Karpas-422 (cell line): Measurements from ENCODE around the gene RHOV. TPM values are rescaled to one million over a fixed set of nuclear protein-coding genes. Genes with fewer than 3 reads are reported as not detected.
A peak's percentile ranks its signal among the peaks of the same experiment; 100 is the strongest.

Experiments used
- DNase-seq: peaks from one replicate; pipeline ENCODE4 v3.0.0-alpha.2; 2015
- H2AFZ ChIP-seq: fragments of 200-600 bp; sonication (generic); 2 replicates; pipeline ENCODE4 v1.6.1; 2014; ENCODE audit warnings: antibody characterized with exemption, low read length, mixed read lengths
- H3K27ac ChIP-seq: fragments of 200-600 bp; sonication (generic); 2 replicates; pipeline ENCODE4 v1.5.1; 2014; ENCODE audit warnings: mild to moderate bottlenecking, low read length, moderate library complexity
- H3K27me3 ChIP-seq: fragments of 200-600 bp; sonication (generic); 2 replicates; pipeline ENCODE4 v1.6.1; 2014; ENCODE audit warnings: low read length, mixed read lengths
- H3K36me3 ChIP-seq: fragments of 200-600 bp; sonication (generic); 2 replicates; pipeline ENCODE4 v1.6.1; 2014; ENCODE audit warnings: low read length, mixed read lengths; ENCODE audit not compliant: insufficient read depth
- H3K4me1 ChIP-seq: fragments of 200-600 bp; sonication (generic); 2 replicates; pipeline ENCODE4 v1.6.1; 2014; ENCODE audit warnings: mild to moderate bottlenecking, low read length, mixed read lengths
- H3K4me2 ChIP-seq: fragments of 200-600 bp; sonication (generic); 2 replicates; pipeline ENCODE4 v1.6.1; 2014; ENCODE audit warnings: low read length, low read depth, mild to moderate bottlenecking; ENCODE audit not compliant: poor library complexity, severe bottlenecking
- H3K4me3 ChIP-seq: fragments of 200-600 bp; sonication (generic); 2 replicates; pipeline ENCODE4 v1.5.1; 2014; ENCODE audit warnings: mild to moderate bottlenecking, antibody characterized with exemption, low read length, mixed read lengths
- H3K79me2 ChIP-seq: fragments of 200-600 bp; sonication (generic); 2 replicates; pipeline ENCODE4 v1.6.1; 2014; ENCODE audit warnings: mild to moderate bottlenecking, low read length, mixed read lengths
- H3K9ac ChIP-seq: fragments of 200-600 bp; sonication (generic); 2 replicates; pipeline ENCODE4 v1.6.0; 2014; ENCODE audit warnings: low read length
- H3K9me2 ChIP-seq: fragments of 200-600 bp; sonication (generic), shearing (Covaris generic); replicated peaks from 2 replicates; pipeline ENCODE4 v1.6.0; 2014; ENCODE audit warnings: mild to moderate bottlenecking, low read length, moderate library complexity; ENCODE audit not compliant: insufficient read depth
- H3K9me3 ChIP-seq: fragments of 300-700, 200-600 bp; sonication (generic); 2 replicates; pipeline ENCODE4 v1.6.1; 2014; ENCODE audit warnings: low read length, mixed read lengths
- H4K20me1 ChIP-seq: fragments of 200-600 bp; sonication (generic); 2 replicates; pipeline ENCODE4 v1.6.1; 2014; ENCODE audit warnings: mild to moderate bottlenecking, antibody characterized with exemption, low read length, low read depth; ENCODE audit not compliant: insufficient read depth
- total RNA-seq: library from RNA; depleted of rRNA; stranded (reverse); fragments of >200 nt; shearing (Covaris generic); gene quantifications from 2 replicates; pipeline ENCODE4 v1.2.3, GENCODE V29; 2014; ENCODE audit warnings: low replicate concordance

Gene RHOV
- total RNA-seq, 1 experiment from 2014 or later, result not detected

DNA sequence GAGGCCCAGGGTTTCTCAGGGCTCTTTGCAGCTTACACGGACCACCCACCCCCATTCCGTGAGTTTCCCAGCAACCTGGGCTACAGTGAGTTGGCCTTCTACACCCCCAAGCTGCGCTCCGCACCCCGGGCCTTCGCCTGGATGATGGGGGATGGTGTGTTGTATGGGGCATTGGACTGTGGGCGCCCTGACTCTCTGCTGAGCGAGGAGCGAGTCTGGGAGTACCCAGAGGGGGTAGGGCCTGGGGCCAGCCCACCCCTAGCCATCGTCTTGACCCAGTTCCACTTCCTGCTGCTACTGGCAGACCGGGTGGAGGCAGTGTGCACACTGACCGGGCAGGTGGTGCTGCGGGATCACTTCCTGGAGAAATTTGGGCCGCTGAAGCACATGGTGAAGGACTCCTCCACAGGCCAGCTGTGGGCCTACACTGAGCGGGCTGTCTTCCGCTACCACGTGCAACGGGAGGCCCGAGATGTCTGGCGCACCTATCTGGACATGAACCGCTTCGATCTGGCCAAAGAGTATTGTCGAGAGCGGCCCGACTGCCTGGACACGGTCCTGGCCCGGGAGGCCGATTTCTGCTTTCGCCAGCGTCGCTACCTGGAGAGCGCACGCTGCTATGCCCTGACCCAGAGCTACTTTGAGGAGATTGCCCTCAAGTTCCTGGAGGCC lies 25.6 kb upstream of the RHOV start:
- Histone ChIP-seq H2AFZ (no peak overlapping the region), H3K9me2 (no peaks in the 10 kb centered on the region), H3K27ac (no peak overlapping the region), H3K4me2 (no peak overlapping the region), H3K36me3 (peaks cover 12% of the 10 kb centered on the region), H3K79me2 (peaks cover 21% of the 10 kb centered on the region), H4K20me1 (0 out of 2 replicates have a peak, but pooled peaks cover 7% of the 10 kb centered on the region), H3K4me3 (no peak overlapping the region), H3K9ac (no peak overlapping the region), H3K9me3 (no peaks in the 10 kb centered on the region), H3K27me3 (no peaks in the 10 kb centered on the region), H3K4me1 (peaks cover 15% of the 10 kb centered on the region)
- no peak for DNase-seq

DNA sequence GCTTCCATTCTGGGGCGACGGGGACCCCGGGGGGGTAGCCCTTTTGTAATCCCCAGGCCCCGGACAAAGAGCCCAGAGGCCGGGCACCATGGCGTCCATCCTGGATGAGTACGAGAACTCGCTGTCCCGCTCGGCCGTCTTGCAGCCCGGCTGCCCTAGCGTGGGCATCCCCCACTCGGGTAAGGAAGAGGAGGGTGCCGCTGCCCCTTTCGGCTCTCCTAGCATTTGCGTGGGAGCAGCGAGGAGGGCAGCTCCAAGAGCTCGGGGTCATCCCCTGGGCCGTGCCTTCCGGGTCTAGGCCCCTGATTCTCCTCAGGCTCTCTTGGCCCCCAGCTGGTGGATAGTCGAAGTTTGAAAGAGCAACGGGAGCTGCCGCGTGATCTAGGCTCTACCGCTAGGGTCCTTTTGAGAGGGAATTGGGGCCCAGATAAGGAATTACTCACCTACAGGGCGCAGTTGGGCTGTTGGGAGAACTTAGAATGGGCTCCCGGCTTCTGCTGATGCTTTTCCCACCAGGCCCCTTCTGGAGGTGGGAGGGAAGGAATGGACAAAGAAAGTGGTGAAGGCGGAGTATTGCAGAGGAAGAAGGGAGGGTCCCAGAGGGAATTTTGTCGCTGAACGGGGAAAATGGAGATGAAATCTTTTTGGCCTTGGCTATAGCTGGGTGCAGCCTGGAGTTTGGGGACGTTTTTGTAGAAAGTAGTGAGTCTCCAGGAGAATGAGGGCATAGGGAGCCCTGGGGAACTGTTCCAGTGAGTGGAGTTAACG lies 20.8 kb upstream of the RHOV start:
- peak overlapping the region; percentile 44 for H2AFZ ChIP-seq
- peaks cover 17% of the 10 kb centered on the region for H3K79me2 ChIP-seq
- no peaks in the 10 kb centered on the region for H3K9me3 ChIP-seq
- H3K9ac ChIP-seq, result peak overlapping the region; percentile 86
- no peaks in the 10 kb centered on the region for H3K27me3 ChIP-seq
- no peak overlapping the region; the same call in 1 of the 2 replicates for H3K27ac ChIP-seq
- H3K9me2 ChIP-seq, result no peaks in the 10 kb centered on the region
- H3K4me3 ChIP-seq, result peak overlapping the region; percentile 88
- H3K36me3 ChIP-seq, result 0 out of 2 replicates have a peak, but pooled peaks cover 3% of the 10 kb centered on the region
- peak overlapping the region; percentile 98 for H3K4me2 ChIP-seq
- peaks cover 28% of the 10 kb centered on the region for H3K4me1 ChIP-seq
- H4K20me1 ChIP-seq, result 0 out of 2 replicates have a peak, but pooled peaks cover 3% of the 10 kb centered on the region
- peak; percentile 89 for DNase-seq

GRCh38 chr15:40893733-40894680 lies 20.0 kb upstream of the RHOV start, which contains the start of gene VPS18:
Gene VPS18, plus strand, starts transcription at chr15:40894450. Its CDS starts 319 bp downstream, at chr15:40894769.
- Histone ChIP-seq H3K4me2 (peak within 1 kb of the TSS; percentile 98), H3K4me3 (peak within 1 kb of the TSS; percentile 88), H2AFZ (peak within 1 kb of the TSS; percentile 84)

DNA sequence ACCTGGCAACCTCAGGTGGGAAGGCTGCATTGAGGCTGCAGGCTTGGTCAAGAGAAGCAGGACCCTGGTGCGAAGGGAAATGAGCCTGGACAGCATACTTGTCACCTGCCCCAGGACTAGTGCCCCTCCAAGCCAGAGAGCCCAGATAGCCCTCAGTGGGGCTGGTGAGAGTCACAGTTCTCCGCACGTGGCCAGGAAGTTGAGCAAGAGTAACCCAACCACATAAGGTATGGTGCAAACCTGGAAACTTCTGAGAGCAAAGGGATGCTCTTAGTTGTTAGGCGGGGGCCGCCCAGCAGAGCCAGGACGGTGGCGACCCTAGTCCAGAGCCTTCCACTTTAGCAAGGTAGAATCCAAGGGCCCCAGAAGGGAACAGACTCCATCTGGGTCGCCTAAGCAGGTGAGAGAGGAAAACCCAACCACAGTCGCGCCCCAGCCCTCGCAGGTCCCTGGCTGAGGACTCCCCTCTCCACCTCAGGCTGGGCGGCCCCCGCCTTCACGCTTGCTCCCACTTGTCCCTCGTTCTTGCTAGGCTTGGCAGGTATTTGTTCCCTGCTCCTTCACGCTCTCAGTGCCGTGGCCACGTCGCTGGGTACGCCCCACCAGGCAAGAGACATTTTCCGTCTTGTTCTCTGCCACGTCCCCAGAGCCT lies 19.1 kb upstream of the RHOV start:
- Histone ChIP-seq H3K4me3 (no peak overlapping the region), H3K9me2 (no peaks in the 10 kb centered on the region), H3K9ac (no peak overlapping the region), H3K9me3 (no peaks in the 10 kb centered on the region), H3K4me1 (peaks cover 28% of the 10 kb centered on the region), H4K20me1 (0 out of 2 replicates have a peak, but pooled peaks cover 3% of the 10 kb centered on the region), H3K79me2 (peaks cover 17% of the 10 kb centered on the region), H3K36me3 (0 out of 2 replicates have a peak, but pooled peaks cover 3% of the 10 kb centered on the region), H3K27ac (no peak overlapping the region), H3K4me2 (peak overlapping the region; percentile 98), H2AFZ (no peak overlapping the region; the same call in 1 of the 2 replicates), H3K27me3 (no peaks in the 10 kb centered on the region)
- no peak for DNase-seq

More at GRCh38 chr15:40893733-40894680, 20.0 kb upstream of the RHOV start, which contains the start of gene VPS18:
- Histone ChIP-seq H3K9me2 (no peaks in the 10 kb centered on the region), H4K20me1 (0 out of 2 replicates have a peak, but pooled peaks cover 3% of the 10 kb centered on the region), H3K9ac (peak within 1 kb of the TSS; percentile 86), H3K79me2 (peaks cover 17% of the 10 kb centered on the region), H3K9me3 (no peaks in the 10 kb centered on the region), H3K27me3 (no peaks in the 10 kb centered on the region), H3K27ac (no peak within 1 kb of the TSS; the same call in 1 of the 2 replicates), H3K36me3 (0 out of 2 replicates have a peak, but pooled peaks cover 3% of the 10 kb centered on the region), H3K4me1 (peaks cover 28% of the 10 kb centered on the region)
- DNase-seq, result peak; percentile 99

GRCh38 chr15:40892447-40893012 lies 18.5 kb upstream of the RHOV start:
- H3K36me3 ChIP-seq, result 0 out of 2 replicates have a peak, but pooled peaks cover 3% of the 10 kb centered on the region
- peaks cover 28% of the 10 kb centered on the region for H3K4me1 ChIP-seq
- 0 out of 2 replicates have a peak, but pooled peaks cover 3% of the 10 kb centered on the region for H4K20me1 ChIP-seq
- no peak overlapping the region for H3K4me2 ChIP-seq
- H2AFZ ChIP-seq, result no peak overlapping the region
- H3K9ac ChIP-seq, result no peak overlapping the region
- peaks cover 17% of the 10 kb centered on the region for H3K79me2 ChIP-seq
- H3K4me3 ChIP-seq, result no peak overlapping the region
- no peaks in the 10 kb centered on the region for H3K27me3 ChIP-seq
- no peak for DNase-seq
- no peak overlapping the region for H3K27ac ChIP-seq
- H3K9me3 ChIP-seq, result no peaks in the 10 kb centered on the region
- no peaks in the 10 kb centered on the region for H3K9me2 ChIP-seq

DNA sequence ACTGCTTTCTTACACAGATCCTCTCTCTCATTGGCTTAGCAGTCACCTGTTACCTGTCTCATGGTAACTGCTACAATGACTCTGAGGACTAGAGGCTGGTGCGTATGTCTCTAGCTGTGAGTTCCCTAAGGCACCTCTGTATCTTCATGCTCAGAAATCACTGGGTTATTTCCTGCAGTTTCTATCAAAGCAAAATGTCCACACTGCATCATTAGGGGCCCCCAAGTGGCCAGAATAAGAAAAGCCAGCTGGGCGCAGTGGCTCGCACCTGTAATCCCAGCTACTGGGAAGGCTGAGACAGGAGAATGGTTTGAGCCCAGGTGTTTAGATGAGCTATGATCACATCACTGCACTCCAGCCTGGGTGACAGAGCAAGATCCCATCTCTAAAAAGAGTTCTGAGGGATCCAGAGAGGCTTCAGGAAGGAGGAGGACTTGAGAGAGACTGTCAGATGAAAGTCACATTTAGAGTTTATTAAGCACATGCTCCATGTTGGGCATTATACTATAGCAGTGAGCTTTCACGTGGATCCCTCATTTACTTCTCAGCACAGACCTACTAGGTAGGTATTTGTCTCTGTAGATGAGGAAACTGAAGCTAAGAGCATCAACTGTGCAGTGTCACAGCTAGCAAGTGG lies 17.9 kb upstream of the RHOV start:
- Histone ChIP-seq H3K4me2 (no peak overlapping the region), H4K20me1 (0 out of 2 replicates have a peak, but pooled peaks cover 3% of the 10 kb centered on the region), H3K27me3 (no peaks in the 10 kb centered on the region), H2AFZ (peak overlapping the region; percentile 45; the same call in 1 of the 2 replicates), H3K27ac (no peak overlapping the region), H3K4me1 (peaks cover 28% of the 10 kb centered on the region), H3K9ac (no peak overlapping the region), H3K4me3 (no peak overlapping the region), H3K9me2 (no peaks in the 10 kb centered on the region), H3K79me2 (peaks cover 17% of the 10 kb centered on the region), H3K36me3 (0 out of 2 replicates have a peak, but pooled peaks cover 3% of the 10 kb centered on the region), H3K9me3 (no peaks in the 10 kb centered on the region)
- DNase-seq, result peak; percentile 78
